Hepatocyte (in vitro differentiated cells): ENCODE measurements around the gene NCLN. TPM values are rescaled to one million over a fixed set of nuclear protein-coding genes. Genes with fewer than 3 reads are reported as not detected.

Experiments used
- DNase-seq: peaks from one replicate; pipeline ENCODE4 v3.0.0-alpha.2; 2016; ENCODE audit warnings: low spot score
- H2AFZ ChIP-seq: fragments of 200-600 bp; sonication (generic); 2 replicates; pipeline ENCODE4 v1.6.0; 2016; ENCODE audit warnings: antibody characterized with exemption, mild to moderate bottlenecking
- H3K27ac ChIP-seq: fragments of 200-600 bp; sonication (generic); 2 replicates; pipeline ENCODE4 v1.5.1; 2016; ENCODE audit warnings: mild to moderate bottlenecking
- H3K27me3 ChIP-seq: fragments of 200-600 bp; sonication (generic); 2 replicates; pipeline ENCODE4 v1.6.1; 2016
- H3K36me3 ChIP-seq: fragments of 200-600 bp; sonication (generic); replicated peaks from 2 replicates; pipeline ENCODE4 v1.5.1; 2016; ENCODE audit warnings: low read depth; ENCODE audit not compliant: insufficient read depth
- H3K4me1 ChIP-seq: fragments of 200-600 bp; sonication (generic); 2 replicates; pipeline ENCODE4 v1.5.1; 2016; ENCODE audit warnings: mild to moderate bottlenecking, moderate library complexity; ENCODE audit not compliant: insufficient read depth
- H3K4me2 ChIP-seq: fragments of 200-600 bp; sonication (generic); 2 replicates; pipeline ENCODE4 v1.6.0; 2016
- H3K4me3 ChIP-seq: fragments of 200-600 bp; sonication (generic); 2 replicates; pipeline ENCODE4 v1.5.1; 2016; ENCODE audit warnings: mild to moderate bottlenecking
- H3K79me2 ChIP-seq: fragments of 200-600 bp; sonication (generic); 2 replicates; pipeline ENCODE4 v1.6.0; 2017; ENCODE audit warnings: mild to moderate bottlenecking
- H3K9me2 ChIP-seq: fragments of 200-600 bp; sonication (generic); replicated peaks from 2 replicates; pipeline ENCODE4 v1.6.0; 2017; ENCODE audit warnings: mild to moderate bottlenecking; ENCODE audit not compliant: insufficient read depth
- H3K9me3 ChIP-seq: fragments of 200-600 bp; sonication (generic); 2 replicates; pipeline ENCODE4 v1.5.1; 2016; ENCODE audit warnings: low read depth, mild to moderate bottlenecking
- H4K20me1 ChIP-seq: fragments of 200-600 bp; sonication (generic); 2 replicates; pipeline ENCODE4 v1.6.0; 2016; ENCODE audit warnings: mild to moderate bottlenecking; ENCODE audit not compliant: insufficient read depth, poor library complexity, severe bottlenecking
- EZH2 ChIP-seq: fragments of 200-600 bp; sonication (generic); IDR thresholded peaks from 2 replicates; pipeline ENCODE4 v1.6.1; 2016; ENCODE audit warnings: antibody characterized with exemption, mild to moderate bottlenecking, borderline replicate concordance
- EZH2phosphoT487 ChIP-seq: fragments of 200-600 bp; sonication (generic); IDR thresholded peaks from one replicate; pipeline ENCODE4 v1.6.1; 2018; ENCODE audit warnings: antibody characterized with exemption, mild to moderate bottlenecking, low read depth, moderate library complexity; ENCODE audit not compliant: unreplicated experiment, severe bottlenecking
- WGBS: methylation state at CpG from one replicate; pipeline ENCODE4 v1.1.6; 2016; ENCODE audit warnings: low lambda C conversion rate; ENCODE audit errors: missing lambda C conversion rate; 5-methylcytosine and 5-hydroxymethylcytosine counted together
- polyA plus RNA-seq: library from polyadenylated mRNA; unstranded; fragments of >200 nt; fragmentation: Nextera tagmentation; extraction: Ambion mirVana; gene quantifications from 2 replicates; pipeline ENCODE4 v1.2.1, GENCODE V29; 2016
- total RNA-seq: library from RNA; depleted of rRNA; stranded (reverse); fragments of >200 nt; gene quantifications from 2 replicates; pipeline ENCODE4 v1.2.3, GENCODE V29; 2014
- TF ChIP-seq, protein P1 (sequence below): fragments of 200-600 bp; sonication (generic); IDR thresholded peaks from 2 replicates; pipeline ENCODE4 v1.5.1; 2016; ENCODE audit warnings: antibody characterized with exemption, mild to moderate bottlenecking; ENCODE audit not compliant: poor library complexity

The NCLN gene
- total and polyA plus RNA-seq, 2 experiments from 2014 or later, result 44.9 to 94.2 TPM

GRCh38 chr19:3192684-3193083 is 7.0 kb downstream of the NCLN start:
- no peaks in the 10 kb centered on the region for H3K9me2 ChIP-seq
- WGBS, result 95% methylated on average over 14 of the region's 14 CpGs
- peaks cover 39% of the 10 kb centered on the region for H3K79me2 ChIP-seq
- no peaks in the 10 kb centered on the region for H3K36me3 ChIP-seq
- peaks cover under 1% of the 10 kb centered on the region for H3K4me1 ChIP-seq
- H2AFZ ChIP-seq, result no peak overlapping the region
- H3K27ac ChIP-seq, result no peak overlapping the region
- DNase-seq, result no peak
- no peaks in the 10 kb centered on the region for H3K27me3 ChIP-seq
- TF ChIP-seq, protein P1, sequence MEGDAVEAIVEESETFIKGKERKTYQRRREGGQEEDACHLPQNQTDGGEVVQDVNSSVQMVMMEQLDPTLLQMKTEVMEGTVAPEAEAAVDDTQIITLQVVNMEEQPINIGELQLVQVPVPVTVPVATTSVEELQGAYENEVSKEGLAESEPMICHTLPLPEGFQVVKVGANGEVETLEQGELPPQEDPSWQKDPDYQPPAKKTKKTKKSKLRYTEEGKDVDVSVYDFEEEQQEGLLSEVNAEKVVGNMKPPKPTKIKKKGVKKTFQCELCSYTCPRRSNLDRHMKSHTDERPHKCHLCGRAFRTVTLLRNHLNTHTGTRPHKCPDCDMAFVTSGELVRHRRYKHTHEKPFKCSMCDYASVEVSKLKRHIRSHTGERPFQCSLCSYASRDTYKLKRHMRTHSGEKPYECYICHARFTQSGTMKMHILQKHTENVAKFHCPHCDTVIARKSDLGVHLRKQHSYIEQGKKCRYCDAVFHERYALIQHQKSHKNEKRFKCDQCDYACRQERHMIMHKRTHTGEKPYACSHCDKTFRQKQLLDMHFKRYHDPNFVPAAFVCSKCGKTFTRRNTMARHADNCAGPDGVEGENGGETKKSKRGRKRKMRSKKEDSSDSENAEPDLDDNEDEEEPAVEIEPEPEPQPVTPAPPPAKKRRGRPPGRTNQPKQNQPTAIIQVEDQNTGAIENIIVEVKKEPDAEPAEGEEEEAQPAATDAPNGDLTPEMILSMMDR, result no peak
- TF ChIP-seq EZH2phosphoT487 (no peak), EZH2 (no peak)
- H3K9me3 ChIP-seq, result no peaks in the 10 kb centered on the region
- no peaks in the 10 kb centered on the region for H4K20me1 ChIP-seq
- no peak overlapping the region for H3K4me3 ChIP-seq
- H3K4me2 ChIP-seq, result no peak overlapping the region

DNA sequence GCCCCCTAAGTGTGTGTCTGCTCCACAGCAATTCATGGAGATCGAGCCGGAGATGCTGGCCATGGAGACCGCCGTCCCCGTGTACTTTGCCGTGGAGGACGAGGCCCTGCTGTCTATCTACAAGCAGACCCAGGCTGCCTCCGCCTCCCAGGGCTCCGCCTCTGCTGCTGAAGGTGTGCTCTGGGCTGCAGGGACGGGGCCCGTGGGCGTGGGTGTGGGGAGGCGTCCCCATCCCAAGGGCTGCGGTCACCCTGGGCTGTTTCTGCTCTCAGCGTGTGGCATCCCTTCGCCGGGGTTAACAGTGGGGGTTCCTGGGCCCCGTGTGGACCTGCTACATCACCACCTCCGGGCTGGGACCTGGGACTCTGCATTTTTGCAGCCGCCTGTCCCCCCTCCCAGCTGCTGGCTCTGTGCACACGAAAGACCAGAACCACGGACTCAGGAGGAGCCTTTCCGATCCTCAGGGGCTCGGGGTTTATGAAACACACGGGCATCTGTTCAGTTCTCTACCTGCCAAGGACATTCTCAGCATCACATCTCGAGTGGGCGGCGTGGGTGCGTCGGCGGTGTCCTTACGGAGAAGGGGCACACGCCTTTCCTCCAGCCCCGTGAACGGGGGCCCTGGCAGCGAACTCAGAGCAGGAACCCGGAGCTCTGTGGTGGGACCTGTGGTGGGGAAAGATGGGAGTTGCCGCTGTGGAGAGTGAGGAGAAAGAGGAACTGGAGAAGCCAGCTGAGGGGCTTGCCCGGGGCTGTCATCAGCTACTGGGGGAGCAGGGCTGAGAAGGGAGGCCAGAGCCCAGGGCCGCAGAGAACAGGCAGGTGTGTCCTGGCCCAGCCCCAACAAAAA is 7.8 kb downstream of the NCLN start:
- no peak overlapping the region for H3K27ac ChIP-seq
- no peaks in the 10 kb centered on the region for H3K4me1 ChIP-seq
- peaks cover 31% of the 10 kb centered on the region for H3K79me2 ChIP-seq
- no peak overlapping the region for H2AFZ ChIP-seq
- no peak for DNase-seq
- 97% methylated on average over 40 of the region's 40 CpGs for WGBS
- H3K4me3 ChIP-seq, result no peak overlapping the region
- TF ChIP-seq EZH2 (no peak), EZH2phosphoT487 (no peak)
- TF ChIP-seq, protein P1, result no peak
- no peaks in the 10 kb centered on the region for H3K9me2 ChIP-seq
- no peak overlapping the region for H3K4me2 ChIP-seq
- H4K20me1 ChIP-seq, result no peaks in the 10 kb centered on the region
- H3K27me3 ChIP-seq, result no peaks in the 10 kb centered on the region
- H3K36me3 ChIP-seq, result no peaks in the 10 kb centered on the region
- H3K9me3 ChIP-seq, result no peaks in the 10 kb centered on the region

- no peak for TF ChIP-seq EZH2phosphoT487
- no peak for TF ChIP-seq EZH2
- TF ChIP-seq, protein P1, result no peak
- H3K4me1 ChIP-seq, result no peaks in the 10 kb centered on the region
- 96% methylated on average over 17 of the region's 17 CpGs for WGBS
- H3K9me2 ChIP-seq, result no peaks in the 10 kb centered on the region
- no peak overlapping the region for H3K27ac ChIP-seq
- H3K79me2 ChIP-seq, result peaks cover 22% of the 10 kb centered on the region
- DNase-seq, result no peak
- H2AFZ ChIP-seq, result no peak overlapping the region
- no peaks in the 10 kb centered on the region for H4K20me1 ChIP-seq
- H3K9me3 ChIP-seq, result no peaks in the 10 kb centered on the region
- no peak overlapping the region for H3K4me2 ChIP-seq
- H3K36me3 ChIP-seq, result no peaks in the 10 kb centered on the region
- H3K4me3 ChIP-seq, result no peak overlapping the region
- H3K27me3 ChIP-seq, result no peaks in the 10 kb centered on the region
These were observed 8.7 kb downstream of the NCLN start for GRCh38 chr19:3194106-3195087.
